Thyroid gland (tissue), 4 donors: Measurements from ENCODE around the gene LAMTOR4.

Experiments used
- CTCF ChIP-seq, 6 experiments: fragments of 200-600 bp in 3 of 6; fragments of 450-650 bp in 3 of 6; sonication (generic) in 3 of 6; IDR thresholded peaks; one replicate each; pipeline ENCODE4 v1.5.1; 2016 to 2019; ENCODE audit warnings: antibody characterized with exemption in 6 of 6, mild to moderate bottlenecking in 2 of 6, inconsistent platforms in 1 of 6, moderate library complexity in 1 of 6
- POLR2A ChIP-seq, 2 donors: fragments of 450-650 bp; IDR thresholded peaks; one replicate each; pipeline ENCODE4 v1.6.1; 2017; ENCODE audit warnings: antibody characterized with exemption in 2 of 2, mild to moderate bottlenecking in 2 of 2, moderate library complexity in 1 of 2

- TF ChIP-seq CTCF (IDR thresholded peaks at IDR 0.05) = no peak
- TF ChIP-seq POLR2A (IDR thresholded peaks at IDR 0.05) = no peak
These were observed 14.4 kb downstream of the LAMTOR4 start for GRCh38 chr7:100163006-100163531.
